HEK293 (cell line): Measurements from ENCODE around the gene B4GALT7.
A peak's percentile ranks its signal among the peaks of the same experiment; 100 is the strongest.

Source experiments
- GLI4 ChIP-seq: fragments of 450-650 bp; formaldehyde crosslinking; IDR thresholded peaks from 2 replicates; pipeline ENCODE4 v1.5.1; 2016; ENCODE audit warnings: missing biosample characterization, missing genetic modification characterization
- GLIS1 ChIP-seq: fragments of 450-650 bp; formaldehyde crosslinking; IDR thresholded peaks from 2 replicates; pipeline ENCODE4 v1.5.1; 2016; ENCODE audit warnings: missing biosample characterization, missing genetic modification characterization
- KLF7 ChIP-seq: fragments of 450-650 bp; formaldehyde crosslinking; IDR thresholded peaks from 2 replicates; pipeline ENCODE4 v1.5.1; 2016; ENCODE audit warnings: missing biosample characterization, missing genetic modification characterization, borderline replicate concordance
- KLF8 ChIP-seq: fragments of 450-650 bp; formaldehyde crosslinking; IDR thresholded peaks from 2 replicates; pipeline ENCODE4 v1.5.1; 2016; ENCODE audit warnings: missing biosample characterization, missing genetic modification characterization
- PATZ1 ChIP-seq: fragments of 450-650 bp; formaldehyde crosslinking; IDR thresholded peaks from 2 replicates; pipeline ENCODE4 v1.5.1; 2016; ENCODE audit warnings: missing biosample characterization, missing genetic modification characterization
- PRDM6 ChIP-seq: fragments of 450-650 bp; formaldehyde crosslinking; IDR thresholded peaks from 2 replicates; pipeline ENCODE4 v1.5.1; 2017; ENCODE audit warnings: missing biosample characterization, missing genetic modification characterization
- ZBTB17 ChIP-seq: fragments of 450-650 bp; formaldehyde crosslinking; IDR thresholded peaks from 2 replicates; pipeline ENCODE4 v1.5.1; 2016; ENCODE audit warnings: missing biosample characterization, missing genetic modification characterization
- ZFHX2 ChIP-seq: fragments of 450-650 bp; formaldehyde crosslinking; conservative IDR thresholded peaks from 2 replicates; pipeline ENCODE4 v1.5.1; 2016; ENCODE audit warnings: missing biosample characterization, missing genetic modification characterization
- ZFP69B ChIP-seq: fragments of 450-650 bp; formaldehyde crosslinking; IDR thresholded peaks from 2 replicates; pipeline ENCODE4 v1.5.1; 2016; ENCODE audit warnings: missing biosample characterization, missing genetic modification characterization
- ZNF10 ChIP-seq: fragments of 450-650 bp; formaldehyde crosslinking; IDR thresholded peaks from 2 replicates; pipeline ENCODE4 v1.5.1; 2017; ENCODE audit warnings: missing biosample characterization, missing genetic modification characterization
- ZNF26 ChIP-seq: fragments of 450-650 bp; formaldehyde crosslinking; IDR thresholded peaks from 2 replicates; pipeline ENCODE4 v1.5.1; 2016; ENCODE audit warnings: missing biosample characterization, missing genetic modification characterization
- ZNF350 ChIP-seq: fragments of 450-650 bp; formaldehyde crosslinking; IDR thresholded peaks from 2 replicates; pipeline ENCODE4 v1.5.0; 2017; ENCODE audit warnings: missing biosample characterization, mild to moderate bottlenecking, missing genetic modification characterization
- ZNF354C ChIP-seq: fragments of 450-650 bp; formaldehyde crosslinking; IDR thresholded peaks from 2 replicates; pipeline ENCODE4 v1.5.1; 2016; ENCODE audit warnings: missing biosample characterization, missing genetic modification characterization, low read depth, borderline replicate concordance
- ZNF404 ChIP-seq: fragments of 450-650 bp; formaldehyde crosslinking; IDR thresholded peaks from 2 replicates; pipeline ENCODE4 v1.5.1; 2017; ENCODE audit warnings: missing biosample characterization, missing genetic modification characterization
- ZNF449 ChIP-seq: fragments of 450-650 bp; formaldehyde crosslinking; IDR thresholded peaks from 2 replicates; pipeline ENCODE4 v1.5.1; 2017; ENCODE audit warnings: missing biosample characterization, mild to moderate bottlenecking, missing genetic modification characterization, moderate library complexity
- ZNF560 ChIP-seq: fragments of 450-650 bp; formaldehyde crosslinking; IDR thresholded peaks from 2 replicates; pipeline ENCODE4 v1.5.1; 2017; ENCODE audit warnings: missing biosample characterization, missing genetic modification characterization, borderline replicate concordance
- ZNF561 ChIP-seq: fragments of 450-650 bp; IDR thresholded peaks from 2 replicates; pipeline ENCODE4 v1.5.1; 2018; ENCODE audit warnings: missing biosample characterization, missing genetic modification characterization, borderline replicate concordance
- ZNF596 ChIP-seq: fragments of 450-650 bp; IDR thresholded peaks from 2 replicates; pipeline ENCODE4 v1.5.0; 2018; ENCODE audit warnings: missing biosample characterization, mild to moderate bottlenecking, missing genetic modification characterization, moderate library complexity
- ZNF610 ChIP-seq: fragments of 450-650 bp; formaldehyde crosslinking; IDR thresholded peaks from 2 replicates; pipeline ENCODE4 v1.5.1; 2016; ENCODE audit warnings: missing biosample characterization, missing genetic modification characterization, borderline replicate concordance
- ZNF621 ChIP-seq: fragments of 450-650 bp; formaldehyde crosslinking; IDR thresholded peaks from 2 replicates; pipeline ENCODE4 v1.5.1; 2017; ENCODE audit warnings: missing biosample characterization, missing genetic modification characterization
- ZNF626 ChIP-seq: fragments of 450-650 bp; sonication (Bioruptor Pico); formaldehyde crosslinking; IDR thresholded peaks from 2 replicates; pipeline ENCODE4 v1.5.1; 2018; ENCODE audit warnings: missing biosample characterization, missing genetic modification characterization, inconsistent platforms
- ZNF654 ChIP-seq: fragments of 450-650 bp; formaldehyde crosslinking; IDR thresholded peaks from 2 replicates; pipeline ENCODE4 v1.5.1; 2016; ENCODE audit warnings: low read depth, missing biosample characterization, missing genetic modification characterization
- ZNF707 ChIP-seq: fragments of 450-650 bp; formaldehyde crosslinking; IDR thresholded peaks from 2 replicates; pipeline ENCODE4 v1.5.1; 2016; ENCODE audit warnings: missing biosample characterization, missing genetic modification characterization
- ZNF768 ChIP-seq: fragments of 450-650 bp; formaldehyde crosslinking; IDR thresholded peaks from 2 replicates; pipeline ENCODE4 v1.5.1; 2018; ENCODE audit warnings: missing biosample characterization, mild to moderate bottlenecking, missing genetic modification characterization
- ZNF792 ChIP-seq: fragments of 450-650 bp; formaldehyde crosslinking; IDR thresholded peaks from 2 replicates; pipeline ENCODE4 v1.5.1; 2016; ENCODE audit warnings: missing biosample characterization, missing genetic modification characterization
- ZSCAN18 ChIP-seq: fragments of 450-650 bp; formaldehyde crosslinking; IDR thresholded peaks from 2 replicates; pipeline ENCODE4 v1.5.1; 2016; ENCODE audit warnings: missing biosample characterization, missing genetic modification characterization

The B4GALT7 gene

DNA sequence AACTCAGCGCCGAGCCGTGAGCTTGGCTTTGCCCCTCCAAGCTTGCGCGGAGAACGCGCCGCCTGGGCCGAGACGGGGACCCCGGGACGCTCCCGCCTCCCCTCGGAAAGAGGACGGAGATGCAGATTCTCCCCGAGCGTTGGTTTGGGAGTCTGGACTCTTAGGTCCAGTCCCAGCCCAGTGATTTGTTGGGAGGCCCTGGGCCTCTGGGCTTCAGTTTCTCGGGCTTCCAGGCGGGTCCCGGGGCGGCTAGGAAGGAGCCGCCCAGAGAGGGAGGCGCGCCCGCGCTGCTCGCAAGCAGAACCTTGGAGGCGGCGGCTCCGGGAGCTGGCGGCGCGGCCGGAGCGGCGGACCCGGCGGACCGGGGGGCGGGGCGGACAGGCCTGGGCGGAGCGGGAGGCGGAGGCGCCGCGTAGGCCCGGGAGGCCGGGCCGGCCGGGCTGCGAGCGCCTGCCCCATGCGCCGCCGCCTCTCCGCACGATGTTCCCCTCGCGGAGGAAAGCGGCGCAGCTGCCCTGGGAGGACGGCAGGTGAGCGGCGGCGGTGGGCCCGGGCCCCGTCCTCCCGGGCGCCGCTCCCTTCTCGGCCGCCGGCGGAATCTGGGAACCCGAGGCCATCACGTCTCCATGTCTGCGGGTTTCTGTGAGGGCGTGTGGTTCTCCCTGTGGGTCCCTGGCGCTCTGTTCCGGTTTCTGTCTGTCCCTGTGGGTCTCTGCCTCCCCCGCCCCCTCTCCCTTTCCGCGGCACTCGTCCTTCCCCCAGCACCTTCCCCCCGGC is at the start of gene B4GALT7 (continued):
- TF ChIP-seq ZNF449 (tag by site-specific recombination) (0 out of 2 replicates have a peak, but pooled peaks have one; percentile 14), ZNF768 (tag by site-specific recombination) (0 out of 2 replicates have a peak, but pooled peaks have one; percentile 49), GLIS1 (peak; percentile 94), ZNF404 (tag by site-specific recombination) (no peak), PATZ1 (tag by site-specific recombination) (peak; percentile 67), ZNF654 (tag by site-specific recombination) (no peak), ZFHX2 (no peak; the same call in 1 of the 2 replicates), GLI4 (tag by site-specific recombination) (no peak), KLF7 (tag by site-specific recombination) (no peak), ZNF621 (tag by site-specific recombination) (no peak), ZSCAN18 (tag by site-specific recombination) (no peak), ZFP69B (tag by site-specific recombination) (peak; percentile 83; the same call in 1 of the 2 replicates), ZNF561 (tag by site-specific recombination) (peak; percentile 95), ZNF792 (no peak), ZNF596 (tag by site-specific recombination) (peak; percentile 46; the same call in 1 of the 2 replicates), KLF8 (tag by site-specific recombination) (peak; percentile 71), ZNF610 (tag by site-specific recombination) (0 out of 2 replicates have a peak, but pooled peaks have one; percentile 24), PRDM6 (no peak), ZBTB17 (tag by site-specific recombination) (peak; percentile 53), ZNF350 (tag by site-specific recombination) (no peak), ZNF26 (tag by site-specific recombination) (no peak), ZNF354C (tag by site-specific recombination) (no peak), ZNF626 (no peak), ZNF707 (tag by site-specific recombination) (no peak), ZNF10 (tag by site-specific recombination) (no peak), ZNF560 (tag by site-specific recombination) (no peak)
